GM18511 (cell line): Measurements from ENCODE around the gene EZR.

Experiments
- ATAC-seq: cut with Tn5 transposase; IDR thresholded peaks from one replicate; pipeline ENCODE4 v1.9.1; 2021; ENCODE audit warnings: mild to moderate bottlenecking, moderate library complexity; ENCODE audit not compliant: unreplicated experiment

The EZR gene

GRCh38 chr6:158764183-158764849, 54.9 kb downstream of the EZR start:
- ATAC-seq = no peak

GRCh38 chr6:158763434-158764182, 55.6 kb downstream of the EZR start:
- no peak for ATAC-seq

- ATAC-seq = no peak
Measured at GRCh38 chr6:158762787-158763433, 56.3 kb downstream of the EZR start.

- ATAC-seq = no peak
Measured at GRCh38 chr6:158761746-158762145, 57.4 kb downstream of the EZR start.

- ATAC-seq = no peak
Measured at GRCh38 chr6:158760618-158761250, 58.4 kb downstream of the EZR start.

GRCh38 chr6:158759966-158760617, 59.1 kb downstream of the EZR start:
- ATAC-seq = no peak

GRCh38 chr6:158758941-158759479, 60.2 kb downstream of the EZR start:
- ATAC-seq = no peak

- ATAC-seq = no peak
Measured at GRCh38 chr6:158758451-158758860, 60.7 kb downstream of the EZR start.

GRCh38 chr6:158757753-158758090, 61.4 kb downstream of the EZR start:
- ATAC-seq = no peak

- no peak for ATAC-seq
Measured at GRCh38 chr6:158756977-158757752, 62.0 kb downstream of the EZR start.

GRCh38 chr6:158756126-158756525, 63.0 kb downstream of the EZR start:
- ATAC-seq = no peak

GRCh38 chr6:158755636-158756035, 63.5 kb downstream of the EZR start:
- no peak for ATAC-seq

- ATAC-seq = no peak
Measured at GRCh38 chr6:158754738-158755137, 64.4 kb downstream of the EZR start.

- ATAC-seq = no peak
Measured at GRCh38 chr6:158753811-158754210, 65.4 kb downstream of the EZR start.

GRCh38 chr6:158752613-158753012, 66.6 kb downstream of the EZR start:
- no peak for ATAC-seq

GRCh38 chr6:158751921-158752320, 67.2 kb downstream of the EZR start:
- no peak for ATAC-seq

- ATAC-seq = no peak
Measured at GRCh38 chr6:158751224-158751623, 67.9 kb downstream of the EZR start.

GRCh38 chr6:158744986-158745430, 74.2 kb downstream of the EZR start:
- no peak for ATAC-seq

- ATAC-seq = no peak
Measured at GRCh38 chr6:158743033-158743651, 76.0 kb downstream of the EZR start.

- no peak for ATAC-seq
Measured at GRCh38 chr6:158739673-158740072, 79.5 kb downstream of the EZR start.
